Lower leg skin (tissue), 3 donors: ENCODE measurements around the gene DSP.

Source experiments
- CTCF ChIP-seq, 3 donors: fragments of 450-650 bp; IDR thresholded peaks; one replicate each; pipeline ENCODE4 v1.5.1; 2016; ENCODE audit warnings: antibody characterized with exemption in 3 of 3, mild to moderate bottlenecking in 3 of 3, moderate library complexity in 2 of 3
- POLR2A ChIP-seq, 2 donors: fragments of 450-650 bp; IDR thresholded peaks; one replicate each; pipeline ENCODE4 v1.6.1; 2016 to 2017; ENCODE audit warnings: antibody characterized with exemption in 2 of 2, mild to moderate bottlenecking in 1 of 2, moderate library complexity in 1 of 2

GRCh38 chr6:7633361-7633760, 91.9 kb downstream of the DSP start:
- TF ChIP-seq POLR2A (IDR thresholded peaks at IDR 0.05), result no peak
- TF ChIP-seq CTCF (IDR thresholded peaks at IDR 0.05), result no peak
